K562 (cell line): ENCODE measurements around the gene PLCB3. TPM values are rescaled to one million over a fixed set of nuclear protein-coding genes. Genes with fewer than 3 reads are reported as not detected.

Source experiments
- AFF1 ChIP-seq, 2 experiments: fragments of 450-650 bp; IDR thresholded peaks; 2 replicates each; pipeline ENCODE4 v1.6.1; 2018; ENCODE audit warnings: mild to moderate bottlenecking in 2 of 2, low read depth in 1 of 2; ENCODE audit not compliant: partially characterized antibody in 2 of 2
- ATF2 ChIP-seq: sonication (generic); formaldehyde crosslinking; IDR thresholded peaks from 2 replicates; pipeline ENCODE4 v1.8.1; 2022; ENCODE audit warnings: missing genetic modification reagents
- EGR1 ChIP-seq: fragments of 450-650 bp; conservative IDR thresholded peaks from 2 replicates; pipeline ENCODE4 v1.6.1; 2017; ENCODE audit warnings: mild to moderate bottlenecking
- ETV5 ChIP-seq: sonication (generic); formaldehyde crosslinking; IDR thresholded peaks from 2 replicates; pipeline ENCODE4 v1.4.0; 2020; ENCODE audit warnings: low read depth, mild to moderate bottlenecking, missing genetic modification reagents
- FOXA1 ChIP-seq: fragments of 450-650 bp; IDR thresholded peaks from 2 replicates; pipeline ENCODE4 v1.6.1; 2016; ENCODE audit warnings: mild to moderate bottlenecking, borderline replicate concordance
- HLTF ChIP-seq: fragments of 450-650 bp; IDR thresholded peaks from 2 replicates; pipeline ENCODE4 v1.6.1; 2016
- KLF1 ChIP-seq: fragments of 450-650 bp; IDR thresholded peaks from 2 replicates; pipeline ENCODE4 v1.6.1; 2016; ENCODE audit warnings: missing genetic modification characterization, missing compliant biosample characterization
- MTA3 ChIP-seq: fragments of 450-650 bp; formaldehyde crosslinking; IDR thresholded peaks from 2 replicates; pipeline ENCODE4 v1.6.1; 2017; ENCODE audit warnings: mild to moderate bottlenecking, borderline replicate concordance
- NRF1 ChIP-seq, 2 experiments: fragments of 450-650 bp; IDR thresholded peaks in 1 of 2; conservative IDR thresholded peaks in 1 of 2; 2 replicates each; pipeline ENCODE4 v1.6.1; 2014; ENCODE audit warnings: mild to moderate bottlenecking in 2 of 2
- PHB2 ChIP-seq: fragments of 450-650 bp; IDR thresholded peaks from 2 replicates; pipeline ENCODE4 v1.6.1; 2017; ENCODE audit warnings: low read depth
- RCOR1 ChIP-seq, 2 experiments: IDR thresholded peaks; 2 replicates each; pipeline ENCODE4 v1.6.1; 2012; ENCODE audit warnings: low read depth in 2 of 2, low read length in 2 of 2, borderline replicate concordance in 1 of 2, improper control_type of control experiment in 1 of 2
- TBL1XR1 ChIP-seq, 2 experiments: IDR thresholded peaks; 2 replicates each; pipeline ENCODE4 v1.6.1; 2012; ENCODE audit warnings: improper control_type of control experiment in 2 of 2, low read length in 2 of 2, mild to moderate bottlenecking in 1 of 2
- TCF7 ChIP-seq: sonication (generic); IDR thresholded peaks from 2 replicates; pipeline ENCODE4 v1.6.1; 2016; ENCODE audit warnings: antibody characterized with exemption, borderline replicate concordance
- ZBTB2 ChIP-seq: fragments of 450-650 bp; IDR thresholded peaks from 2 replicates; pipeline ENCODE4 v1.6.1; 2016; ENCODE audit warnings: antibody characterized with exemption
- ZNF12 ChIP-seq: sonication (generic); formaldehyde crosslinking; IDR thresholded peaks from 2 replicates; pipeline ENCODE4 v1.4.0; 2020; ENCODE audit warnings: mild to moderate bottlenecking, missing genetic modification reagents
- ZNF140 ChIP-seq: fragments of 250-450 bp; sonication (Bioruptor Pico); IDR thresholded peaks from 2 replicates; pipeline ENCODE4 v1.8.0; 2021; ENCODE audit warnings: moderate library complexity, mild to moderate bottlenecking, inconsistent platforms
- ZNF695 ChIP-seq: fragments of 450-650 bp; formaldehyde crosslinking; IDR thresholded peaks from 2 replicates; pipeline ENCODE4 v1.4.0; 2020; ENCODE audit warnings: mild to moderate bottlenecking, moderate library complexity
- ZNF79 ChIP-seq: fragments of 250-450 bp; sonication (Bioruptor Pico); IDR thresholded peaks from 2 replicates; pipeline ENCODE4 v1.4.0; 2020; ENCODE audit warnings: low read depth, mild to moderate bottlenecking, moderate library complexity
- polyA plus RNA-seq, 8 experiments: library from polyadenylated mRNA; depleted of rRNA in 4 of 8; stranded (reverse) in 5 of 8; unstranded in 3 of 8; fragments of >200 nt; fragmentation: Nextera tagmentation in 2 of 8; fragmentation: Illumina TruSeq in 1 of 8; extraction: Ambion mirVana in 2 of 8; extraction: Trizol in 1 of 8; gene quantifications; 2 replicates each; pipeline versions ENCODE4 v1.2.1 to v1.2.3, GENCODE V29; 2011 to 2014; ENCODE audit warnings: inconsistent platforms in 1 of 8, missing spikeins in 1 of 8
- total RNA-seq, 7 experiments: library from RNA; depleted of rRNA in 6 of 7; stranded (reverse); fragments of >200 nt in 6 of 7; fragmentation: Illumina TruSeq in 2 of 7; extraction: Trizol in 2 of 7; gene quantifications; 2 replicates each; pipeline versions ENCODE4 v1.2.1 to v1.2.3, GENCODE V29; 2011 to 2021; ENCODE audit warnings: low replicate concordance in 1 of 7
- TF ChIP-seq, protein P1 (sequence below): fragments of 250-450 bp; sonication (Bioruptor Pico); IDR thresholded peaks from 2 replicates; pipeline ENCODE4 v1.8.0; 2022; ENCODE audit warnings: moderate library complexity, mild to moderate bottlenecking, inconsistent platforms

The PLCB3 gene
- total and polyA plus RNA-seq, 9 of the 15 experiments (the other 6 are each of a cell fraction or from before 2014, with no cell fraction given), result 0.31 to 44.8 (median 14.6) TPM

DNA sequence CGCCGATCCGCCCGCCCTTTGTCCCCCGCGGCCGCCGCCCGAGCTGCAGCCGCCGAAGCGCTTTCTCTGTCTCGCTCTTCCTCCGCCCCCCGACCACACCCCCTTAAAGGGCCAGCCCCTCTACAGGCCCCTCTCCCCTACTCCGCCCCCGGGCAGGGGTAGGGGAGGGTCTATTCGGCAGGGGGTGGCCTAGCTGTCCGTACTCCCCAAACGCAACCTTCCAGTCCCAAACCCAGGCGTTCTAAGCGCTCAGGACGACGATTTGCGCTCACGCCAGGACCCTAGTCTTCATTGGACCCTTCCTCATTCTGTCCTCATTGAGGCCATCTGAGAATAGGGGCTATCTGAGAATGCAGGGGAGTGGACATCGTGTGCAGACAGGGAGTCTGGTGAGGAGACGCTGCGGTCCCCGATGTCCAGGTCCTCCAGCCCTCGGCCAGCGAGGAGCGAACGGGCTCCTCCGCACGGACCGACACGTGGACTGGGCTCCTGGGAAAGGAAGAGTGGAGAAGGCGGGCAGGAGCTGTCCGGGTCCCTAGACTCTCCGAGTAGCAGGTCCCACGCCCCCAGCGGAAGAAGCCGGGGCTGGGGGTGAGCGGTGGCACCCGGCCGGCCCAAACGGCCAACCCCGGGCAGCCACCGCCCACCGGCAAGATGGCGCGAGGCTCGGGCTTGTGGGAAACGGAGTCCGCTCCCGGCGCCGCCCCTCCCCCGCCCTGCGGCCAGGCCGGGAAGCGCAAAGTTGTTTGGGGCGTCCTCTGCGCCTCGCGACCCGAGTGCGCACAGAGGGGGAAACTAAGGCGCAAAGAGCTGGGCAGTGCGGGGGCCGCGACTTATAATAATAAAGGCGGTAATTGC is 4.2 kb upstream of the PLCB3 start, which contains the start of gene PPP1R14B (continued):
- TF ChIP-seq RCOR1 (IDR thresholded peaks at IDR 0.05; ENCODE audit: borderline replicate concordance in 1 of 2, low read depth in 2 of 2, low read length in 2 of 2) (peak in 1 of 2 experiments; percentile 13; a peak in 1 of 4 replicates), MTA3 (peak; percentile 76; the same call in 1 of the 2 replicates), ZNF12 (0 out of 2 replicates have a peak, but pooled peaks have one; percentile 43), ZNF695 (CRISPR knock-in tag) (0 out of 2 replicates have a peak, but pooled peaks have one; percentile 16), EGR1 (peak; percentile 76), TBL1XR1 (IDR thresholded peaks at IDR 0.05; ENCODE audit: low read length in 2 of 2) (no peak), KLF1 (tag) (peak; percentile 82), ETV5 (CRISPR knock-in tag) (peak; percentile 59; the same call in 1 of the 2 replicates), PHB2 (no peak), ATF2 (CRISPR knock-in tag) (no peak), ZBTB2 (peak; percentile 70; the same call in 1 of the 2 replicates), TCF7 (0 out of 2 replicates have a peak, but pooled peaks have one; percentile 29), ZNF140 (CRISPR knock-in tag) (no peak), AFF1 (IDR thresholded peaks at IDR 0.05; ENCODE audit: low read depth in 1 of 2, partially characterized antibody in 2 of 2) (peak in 1 of 2 experiments; percentile 53), FOXA1 (no peak), NRF1 (conservative IDR thresholded peaks at IDR 0.05 in 1 of 2, IDR thresholded peaks at IDR 0.05 in 1 of 2) (peak; percentile 62 to 73), HLTF (no peak), ZNF79 (CRISPR knock-in tag) (no peak)
- TF ChIP-seq, protein P1, sequence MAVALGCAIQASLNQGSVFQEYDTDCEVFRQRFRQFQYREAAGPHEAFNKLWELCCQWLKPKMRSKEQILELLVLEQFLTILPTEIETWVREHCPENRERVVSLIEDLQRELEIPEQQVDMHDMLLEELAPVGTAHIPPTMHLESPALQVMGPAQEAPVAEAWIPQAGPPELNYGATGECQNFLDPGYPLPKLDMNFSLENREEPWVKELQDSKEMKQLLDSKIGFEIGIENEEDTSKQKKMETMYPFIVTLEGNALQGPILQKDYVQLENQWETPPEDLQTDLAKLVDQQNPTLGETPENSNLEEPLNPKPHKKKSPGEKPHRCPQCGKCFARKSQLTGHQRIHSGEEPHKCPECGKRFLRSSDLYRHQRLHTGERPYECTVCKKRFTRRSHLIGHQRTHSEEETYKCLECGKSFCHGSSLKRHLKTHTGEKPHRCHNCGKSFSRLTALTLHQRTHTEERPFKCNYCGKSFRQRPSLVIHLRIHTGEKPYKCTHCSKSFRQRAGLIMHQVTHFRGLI, result no peak
